ENCODE measurements around the gene CMBL. TPM values are rescaled to one million over a fixed set of nuclear protein-coding genes. Genes with fewer than 3 reads are reported as not detected.
A peak's percentile ranks its signal among the peaks of the same experiment; 100 is the strongest.

The CMBL gene
- total RNA-seq, 1 donor from 2014 or later, result 11.3 TPM

DNA sequence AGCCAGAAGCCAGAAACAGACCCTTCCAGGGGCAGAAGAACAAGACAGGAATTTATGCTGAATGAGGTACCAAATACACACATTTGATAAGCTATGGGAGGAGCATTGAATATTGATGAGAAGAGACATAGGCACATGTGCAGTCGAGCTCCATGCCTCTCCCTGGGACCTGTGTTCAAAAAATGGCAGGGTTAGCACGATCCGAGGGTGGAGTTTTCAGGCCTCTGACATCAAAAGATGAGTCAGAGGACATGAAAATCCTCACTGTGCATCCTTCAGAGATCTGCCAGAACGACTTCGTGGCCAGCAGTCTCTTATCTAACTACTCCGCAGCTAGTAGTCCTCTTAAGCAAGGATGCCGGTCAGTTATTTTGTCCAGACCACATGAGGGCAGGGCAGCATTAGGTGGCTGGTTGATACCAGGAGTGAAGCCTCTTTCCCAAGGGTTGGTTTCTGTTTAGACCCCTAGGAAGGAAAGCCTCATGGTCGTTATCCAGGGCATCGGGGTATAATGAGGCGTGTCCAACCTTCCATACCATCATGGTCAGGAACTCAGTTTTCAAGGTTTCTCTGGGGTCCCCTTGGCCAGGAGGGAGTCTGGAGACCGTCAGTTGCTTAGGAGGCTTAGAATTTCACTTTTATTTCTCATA lies 11.6 kb upstream of the CMBL start:
- Histone ChIP-seq H3K4me3 (no peak overlapping the region), H2AFZ (replicated peaks) (no peak overlapping the region), H3K4me2 (no peak overlapping the region), H3K4me1 (no peaks in the 10 kb centered on the region), H3K9me3 (ENCODE audit: low read depth) (no peaks in the 10 kb centered on the region), H3K27me3 (no peaks in the 10 kb centered on the region), H3K27ac (no peak overlapping the region), H3F3A (ENCODE audit: low read depth) (no peaks in the 10 kb centered on the region), H3K79me2 (ENCODE audit: low read depth) (no peaks in the 10 kb centered on the region), H3K9ac (no peak overlapping the region), H4K20me1 (ENCODE audit: low read depth) (no peaks in the 10 kb centered on the region), H3K36me3 (no peaks in the 10 kb centered on the region)
- Mint-ChIP-seq H3K9me3 (no peaks in the 10 kb centered on the region), H3K27ac (no peak overlapping the region), H3K27me3 (ENCODE audit: insufficient read depth, low read depth) (peaks cover 7% of the 10 kb centered on the region), H3K36me3 (no peaks in the 10 kb centered on the region), H3K4me1 (peaks cover 11% of the 10 kb centered on the region), H3K4me3 (no peak overlapping the region)
- DNase-seq (ENCODE audit: low spot score), result no peak
- no peak for TF ChIP-seq CTCF (IDR thresholded peaks at IDR 0.05)
- TF ChIP-seq EZH2phosphoT487 (IDR thresholded peaks at IDR 0.05), result no peak
- no peak for TF ChIP-seq EZH2 (IDR thresholded peaks at IDR 0.05)

- TF ChIP-seq CTCF (IDR thresholded peaks at IDR 0.05), result no peak
- TF ChIP-seq EZH2 (IDR thresholded peaks at IDR 0.05), result no peak
- TF ChIP-seq EZH2phosphoT487 (IDR thresholded peaks at IDR 0.05), result no peak
- Mint-ChIP-seq H3K4me3 (no peak overlapping the region), H3K27ac (no peak overlapping the region), H3K27me3 (ENCODE audit: insufficient read depth, low read depth) (peaks cover 7% of the 10 kb centered on the region), H3K9me3 (no peaks in the 10 kb centered on the region), H3K36me3 (no peaks in the 10 kb centered on the region), H3K4me1 (no peaks in the 10 kb centered on the region)
- Histone ChIP-seq H3K27me3 (no peaks in the 10 kb centered on the region), H3F3A (ENCODE audit: low read depth) (no peaks in the 10 kb centered on the region), H3K4me2 (no peak overlapping the region), H3K36me3 (no peaks in the 10 kb centered on the region), H3K27ac (no peak overlapping the region), H3K9me3 (ENCODE audit: low read depth) (no peaks in the 10 kb centered on the region), H3K4me3 (no peak overlapping the region), H4K20me1 (ENCODE audit: low read depth) (no peaks in the 10 kb centered on the region), H2AFZ (replicated peaks) (no peak overlapping the region), H3K4me1 (no peaks in the 10 kb centered on the region), H3K9ac (no peak overlapping the region), H3K79me2 (ENCODE audit: low read depth) (no peaks in the 10 kb centered on the region)
- DNase-seq (ENCODE audit: low spot score), result no peak
These were observed 10.4 kb upstream of the CMBL start for GRCh38 chr5:10317825-10318682.

GRCh38 chr5:10315824-10316509 lies 8.3 kb upstream of the CMBL start:
- H3K4me2 ChIP-seq, result no peak overlapping the region
- DNase-seq (ENCODE audit: low spot score), result no peak

More at GRCh38 chr5:10315824-10316509, 8.3 kb upstream of the CMBL start:
- H3K9me3 ChIP-seq (ENCODE audit: low read depth), result no peaks in the 10 kb centered on the region
- no peaks in the 10 kb centered on the region for H3K27me3 ChIP-seq
- Mint-ChIP-seq H3K27me3 (ENCODE audit: insufficient read depth, low read depth) (peaks cover 5% of the 10 kb centered on the region), H3K4me3 (no peak overlapping the region), H3K27ac (peak overlapping the region; percentile 65), H3K4me1 (peaks cover 5% of the 10 kb centered on the region), H3K9me3 (no peaks in the 10 kb centered on the region), H3K36me3 (no peaks in the 10 kb centered on the region)
- H3K9ac ChIP-seq, result no peak overlapping the region
- H3K79me2 ChIP-seq (ENCODE audit: low read depth), result no peaks in the 10 kb centered on the region
- no peaks in the 10 kb centered on the region for H3F3A ChIP-seq (ENCODE audit: low read depth)
- TF ChIP-seq CTCF (IDR thresholded peaks at IDR 0.05) (no peak), EZH2phosphoT487 (IDR thresholded peaks at IDR 0.05) (no peak), EZH2 (IDR thresholded peaks at IDR 0.05) (no peak)
- no peak overlapping the region for H3K27ac ChIP-seq
- no peaks in the 10 kb centered on the region for H3K36me3 ChIP-seq
- H3K4me3 ChIP-seq, result no peak overlapping the region
- H2AFZ ChIP-seq (replicated peaks), result peak overlapping the region; percentile 17
- H3K4me1 ChIP-seq, result no peaks in the 10 kb centered on the region
- H4K20me1 ChIP-seq (ENCODE audit: low read depth), result no peaks in the 10 kb centered on the region

Measured in neural progenitor cell (in vitro differentiated cells).